ENCODE measurements around the gene RAX2.
"Not testable (repeated sequence)": the region's sequence is repeated elsewhere in the genome, so short reads cannot be mapped to it uniquely, and the experiment has no call there.

RAX2 gene

DNA sequence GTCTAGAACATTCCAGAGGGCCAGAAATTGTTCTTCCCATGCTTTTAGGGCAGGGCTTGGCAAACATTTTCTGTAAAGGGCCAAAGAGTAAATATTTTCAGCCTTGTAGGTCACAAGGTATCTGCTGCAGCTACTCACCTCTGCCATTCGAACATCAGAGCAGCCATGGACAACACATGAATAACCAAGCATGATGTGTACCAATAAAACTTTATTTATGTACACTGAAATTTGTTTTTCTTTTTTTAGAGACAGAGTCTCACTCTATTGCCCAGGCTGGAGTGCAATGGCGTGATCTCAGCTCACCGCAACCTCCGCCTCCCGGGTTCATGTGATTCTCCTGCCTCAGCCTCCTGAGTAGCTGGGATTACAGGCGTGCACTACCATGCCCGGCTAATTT lies 14.3 kb downstream of the RAX2 start:
- DNase-seq, result not testable (repeated sequence)

DNA sequence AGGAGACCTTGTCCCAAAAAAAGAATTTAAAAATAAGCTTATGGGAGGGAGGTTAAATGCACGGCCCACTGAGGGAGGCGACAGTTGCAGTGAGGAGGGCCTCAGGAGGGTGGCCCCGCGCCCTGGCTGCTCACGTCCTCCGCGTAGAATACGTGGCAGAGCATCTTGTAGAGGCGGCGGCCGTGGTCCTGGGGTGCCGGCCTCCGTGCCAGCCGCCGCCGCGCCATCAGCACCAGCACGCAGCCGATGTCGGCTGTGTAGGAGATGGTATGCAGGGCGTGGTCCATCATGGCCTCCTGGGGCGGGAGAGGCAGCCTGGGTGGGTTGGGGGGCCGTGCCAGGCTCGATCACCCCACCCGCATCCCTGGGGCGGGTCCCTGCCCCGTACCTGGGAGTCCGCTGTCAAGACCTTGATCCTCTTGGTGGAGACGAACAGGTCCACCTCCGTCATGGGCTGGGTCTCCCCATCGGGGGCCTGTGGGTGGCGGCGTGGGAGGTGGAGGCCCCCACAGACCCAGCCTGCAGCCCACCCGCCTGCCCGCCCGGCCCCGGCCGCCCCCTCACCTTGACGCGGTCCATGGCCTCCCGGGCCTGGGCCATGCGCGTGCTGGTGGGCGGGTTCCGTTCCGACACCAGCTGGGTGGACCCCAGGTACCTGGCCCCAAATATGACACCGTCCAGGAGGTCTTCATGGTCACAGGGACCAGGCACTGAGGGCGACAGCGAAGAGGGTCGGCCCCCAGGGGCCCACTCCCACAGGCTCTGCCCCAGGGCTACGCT lies 18.2 kb downstream of the RAX2 start:
- DNase-seq, result no peak

DNA sequence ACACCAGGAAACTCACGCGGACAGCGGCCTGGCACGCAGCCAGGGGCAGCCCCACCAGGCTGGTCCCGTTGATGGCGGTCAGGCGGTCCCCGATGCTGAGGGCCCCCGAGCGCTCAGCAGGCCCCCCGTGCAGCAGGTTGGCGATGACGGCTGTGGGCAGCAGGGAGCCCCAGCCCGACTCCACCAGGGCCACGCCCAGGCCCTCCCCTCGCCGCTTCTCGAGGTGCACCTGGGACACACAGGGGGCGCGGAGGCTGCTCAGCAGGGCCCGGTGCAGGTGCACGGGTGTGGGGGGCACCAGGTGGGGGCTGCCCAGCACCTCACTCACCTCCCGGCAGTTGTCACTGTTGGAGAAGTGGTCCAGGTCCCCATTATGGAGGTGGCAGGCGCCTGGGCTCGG lies 19.5 kb downstream of the RAX2 start:
- no peak for DNase-seq

DNA sequence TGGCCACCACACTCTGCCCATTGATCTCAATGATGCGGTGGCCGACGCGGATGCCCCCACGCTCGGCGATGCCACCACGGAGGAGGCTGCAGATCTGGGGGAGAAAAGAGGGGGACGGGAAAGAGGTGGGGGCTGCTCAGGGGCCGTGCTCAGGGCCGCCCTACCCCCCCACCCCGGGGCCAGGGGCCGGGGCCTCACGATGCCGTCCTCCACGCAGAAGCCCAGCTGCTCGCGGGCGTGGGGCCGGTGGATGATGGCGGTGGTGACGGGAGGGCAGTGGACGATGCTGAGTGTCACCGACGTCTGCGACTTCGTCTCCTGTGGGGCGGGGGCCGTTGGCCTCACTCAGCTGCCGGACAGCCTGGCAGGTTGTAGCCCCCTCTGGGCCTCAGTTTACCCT lies 20.8 kb downstream of the RAX2 start:
- DNase-seq, result no peak

GRCh38 chr19:3750211-3750610 lies 21.8 kb downstream of the RAX2 start:
- no peak for DNase-seq

DNA sequence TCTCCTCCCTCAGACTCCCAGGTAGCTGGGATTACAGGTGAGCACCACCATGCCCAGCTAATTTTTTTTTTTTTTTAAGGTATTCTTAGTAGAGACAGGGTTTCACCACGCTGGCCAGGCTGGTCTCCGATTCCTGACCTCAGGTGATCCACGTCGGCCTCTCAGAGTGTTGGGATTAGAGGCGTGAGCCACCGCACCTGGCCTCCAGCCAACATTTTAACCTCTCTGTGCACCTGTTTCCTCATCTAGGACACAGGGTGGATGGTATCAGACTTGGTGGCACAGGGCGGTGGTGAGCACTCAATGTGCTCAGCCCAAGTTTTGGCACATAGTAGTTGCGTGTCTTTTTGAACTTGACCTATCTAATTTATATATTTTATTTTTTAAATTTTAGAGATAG lies 23.1 kb downstream of the RAX2 start:
- DNase-seq, result no peak

DNA sequence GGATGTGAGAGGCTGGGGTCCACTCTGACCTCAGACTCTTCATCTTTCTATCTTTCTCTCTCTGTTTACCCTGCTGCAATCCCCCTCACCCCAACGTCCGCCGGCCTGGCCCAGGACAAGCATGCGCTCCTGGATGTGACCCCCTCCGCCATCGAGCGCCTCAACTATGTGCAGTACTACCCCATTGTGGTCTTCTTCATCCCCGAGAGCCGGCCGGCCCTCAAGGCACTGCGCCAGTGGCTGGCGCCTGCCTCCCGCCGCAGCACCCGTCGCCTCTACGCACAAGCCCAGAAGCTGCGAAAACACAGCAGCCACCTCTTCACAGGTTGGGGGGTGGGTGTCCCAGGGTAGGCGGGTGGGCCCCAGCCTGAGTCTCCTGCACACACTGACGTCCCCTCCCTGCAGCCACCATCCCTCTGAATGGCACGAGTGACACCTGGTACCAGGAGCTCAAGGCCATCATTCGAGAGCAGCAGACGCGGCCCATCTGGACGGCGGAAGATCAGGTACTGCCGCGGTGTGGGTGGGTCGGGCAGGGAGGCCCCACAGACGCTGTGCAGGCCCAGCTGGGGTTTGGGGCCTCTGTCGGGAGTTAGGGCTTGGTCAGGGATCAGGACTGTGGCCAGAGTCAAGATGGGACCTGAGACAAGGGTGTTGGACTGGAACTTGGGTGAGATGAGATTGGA lies 25.5 kb downstream of the RAX2 start:
- DNase-seq, result no peak

DNA sequence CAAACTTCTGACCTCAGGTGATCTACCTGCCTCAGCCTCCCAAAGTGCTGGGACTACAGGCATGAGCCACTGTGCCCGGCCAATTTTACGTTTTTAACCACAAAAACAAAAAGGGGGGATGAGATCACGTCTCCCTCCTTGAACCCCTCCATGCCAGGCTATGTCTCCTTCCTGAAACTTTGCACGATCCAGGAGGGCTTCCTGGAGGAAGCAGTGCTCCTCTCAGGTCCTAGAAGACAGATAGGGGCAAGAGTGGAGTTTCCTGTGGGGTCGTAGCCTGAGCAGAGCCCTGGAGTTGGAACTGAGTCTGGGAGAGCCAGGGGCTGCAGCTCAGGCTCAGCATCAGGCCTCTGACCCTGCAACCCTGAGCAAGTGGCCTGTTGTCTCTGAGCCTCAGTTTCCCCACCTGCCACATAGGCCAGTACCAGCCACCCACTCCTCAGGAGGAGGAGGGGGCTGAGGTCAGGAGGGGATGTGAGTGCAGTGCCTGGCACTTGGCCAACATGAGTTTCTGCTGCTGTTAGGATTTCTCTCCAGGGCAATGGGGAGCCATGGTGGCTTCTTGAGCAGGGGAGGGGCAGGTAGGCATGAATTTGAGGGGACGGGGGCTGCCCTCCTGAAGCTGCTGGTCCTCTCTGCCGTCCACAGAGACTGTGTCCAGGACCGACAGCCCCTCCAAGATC lies 26.5 kb downstream of the RAX2 start:
- DNase-seq, result no peak

GRCh38 chr19:3743486-3743885 lies 28.5 kb downstream of the RAX2 start:
- DNase-seq, result no peak

DNA sequence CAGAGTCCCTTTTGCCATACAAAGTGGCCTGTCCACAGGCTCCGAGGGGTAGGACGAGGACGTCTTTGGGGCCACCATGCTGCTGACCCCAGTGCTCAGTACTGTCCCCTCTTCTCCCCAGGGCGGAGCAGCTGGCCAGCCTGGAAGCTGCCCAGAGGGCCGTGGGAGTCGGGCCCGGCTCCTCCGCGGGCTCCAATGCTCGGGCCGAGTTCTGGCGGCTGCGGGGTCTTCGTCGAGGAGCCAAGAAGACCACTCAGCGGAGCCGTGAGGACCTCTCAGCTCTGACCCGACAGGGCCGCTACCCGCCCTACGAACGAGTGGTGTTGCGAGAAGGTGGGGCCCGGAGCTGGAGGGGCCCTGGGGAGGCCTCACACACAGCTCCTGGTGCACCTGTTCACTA lies 31.6 kb downstream of the RAX2 start:
- DNase-seq, result no peak

- DNase-seq, result no peak
Observed at GRCh38 chr19:3738477-3739220, 33.4 kb downstream of the RAX2 start.

DNA sequence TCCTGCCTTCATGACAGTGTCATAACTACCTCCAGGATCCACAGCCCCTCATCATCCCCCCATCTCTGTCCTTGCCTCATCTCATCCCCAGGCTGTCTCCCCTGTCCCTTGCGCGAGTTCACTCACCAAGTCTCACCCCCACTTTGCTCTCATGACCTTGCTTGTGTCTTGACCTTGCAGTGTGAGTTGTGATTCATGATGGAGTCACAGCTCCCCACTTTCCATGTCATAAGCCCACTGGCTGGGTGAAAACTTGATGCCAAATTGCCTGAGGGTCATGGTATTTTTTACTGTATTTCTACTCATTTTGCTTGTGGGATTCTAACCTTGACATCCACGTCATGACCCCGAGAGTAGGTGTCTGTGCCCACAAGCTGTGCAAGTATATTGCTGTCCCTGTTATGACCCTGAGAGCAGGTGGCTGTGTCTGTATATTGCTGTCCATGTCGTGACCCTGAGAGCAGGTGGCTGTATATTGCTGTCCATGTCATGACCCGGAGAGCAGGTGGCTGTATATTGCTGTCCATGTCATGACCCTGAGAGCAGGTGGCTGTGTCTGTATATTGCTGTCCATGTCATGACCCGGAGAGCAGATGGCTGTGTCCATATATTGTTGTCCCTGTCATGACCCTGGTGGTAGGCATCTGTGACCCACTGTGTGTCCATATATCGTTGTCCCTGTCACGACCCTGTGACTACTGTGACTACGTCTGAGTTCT lies 34.4 kb downstream of the RAX2 start:
- DNase-seq, result no peak

DNA sequence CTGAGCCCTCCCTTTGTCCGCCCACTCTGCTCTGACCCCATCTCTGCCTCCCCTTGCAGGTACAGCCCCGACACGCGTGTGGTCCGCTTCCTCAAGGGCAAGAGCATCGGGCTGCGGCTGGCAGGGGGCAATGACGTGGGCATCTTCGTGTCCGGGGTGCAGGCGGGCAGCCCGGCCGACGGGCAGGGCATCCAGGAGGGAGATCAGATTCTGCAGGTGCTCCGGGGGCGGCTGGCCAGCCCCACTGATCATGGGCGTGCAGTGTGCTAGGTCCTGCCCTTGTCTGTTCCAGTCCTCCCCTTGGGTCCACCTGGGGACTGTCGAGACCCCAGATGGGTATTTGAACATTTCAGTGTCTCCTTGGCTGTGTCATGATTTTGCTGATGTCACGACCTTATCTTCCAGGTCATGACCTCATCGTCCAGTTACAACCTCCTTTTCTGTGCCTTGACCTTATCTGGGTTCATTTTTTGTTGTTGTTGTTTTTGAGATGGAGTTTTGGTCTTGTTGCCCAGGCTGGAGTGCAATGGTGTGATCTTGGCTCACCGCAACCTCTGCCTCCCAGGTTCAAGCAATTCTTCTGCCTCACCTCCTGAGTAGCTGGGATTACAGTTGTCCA lies 35.8 kb downstream of the RAX2 start:
- DNase-seq, result no peak

DNA sequence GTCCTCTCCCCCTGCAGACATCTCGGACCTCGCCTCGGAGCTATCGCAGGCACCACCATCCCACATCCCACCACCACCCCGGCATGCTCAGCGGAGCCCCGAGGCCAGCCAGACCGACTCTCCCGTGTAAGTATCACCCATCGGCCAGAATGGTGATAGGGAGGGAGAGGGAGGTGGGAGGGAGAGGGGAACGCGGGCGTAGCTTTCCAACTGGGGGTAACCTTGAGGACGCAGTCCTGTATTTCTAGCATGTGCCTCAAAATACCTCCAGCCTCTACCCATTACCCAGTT lies 37.8 kb downstream of the RAX2 start:
- no peak for DNase-seq

DNA sequence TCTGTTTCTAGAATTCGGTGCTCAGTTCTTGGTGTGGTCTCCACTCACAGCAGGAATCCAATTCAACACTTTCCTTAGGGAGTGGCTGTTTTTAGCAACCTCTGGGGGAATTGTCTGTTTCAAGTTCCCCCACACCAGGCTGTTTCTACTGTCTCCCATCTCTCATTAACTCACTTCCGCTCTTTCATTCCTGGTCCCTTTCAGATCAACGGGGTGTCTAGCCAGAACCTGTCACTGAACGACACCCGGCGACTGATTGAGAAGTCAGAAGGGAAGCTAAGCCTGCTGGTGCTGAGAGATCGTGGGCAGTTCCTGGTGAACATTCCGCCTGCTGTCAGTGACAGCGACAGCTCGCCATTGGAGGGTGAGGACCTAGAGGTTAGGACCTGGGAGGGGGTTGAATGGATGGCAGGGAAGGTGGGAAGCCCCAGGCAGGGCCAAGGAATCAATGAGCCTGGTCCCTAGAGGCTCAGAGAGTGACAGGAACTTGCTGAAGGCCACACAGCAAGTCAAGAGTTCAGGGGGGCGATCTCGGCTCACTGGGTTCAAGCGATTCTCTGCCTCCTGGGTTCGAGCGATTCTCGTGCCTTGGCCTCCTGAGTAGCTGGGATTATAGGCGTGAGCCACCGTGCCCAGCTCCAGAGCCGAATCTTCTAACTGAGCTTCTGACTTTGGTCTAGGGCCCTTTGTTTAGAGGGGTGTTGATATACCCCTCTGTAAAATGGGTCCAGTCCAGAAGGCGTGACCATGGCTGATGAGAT lies 38.3 kb downstream of the RAX2 start:
- no peak for DNase-seq

GRCh38 chr19:3732108-3732507 lies 39.9 kb downstream of the RAX2 start:
- no peak for DNase-seq

GRCh38 chr19:3730457-3730958 lies 41.5 kb downstream of the RAX2 start:
- DNase-seq, result no peak

- peak; percentile 14 for DNase-seq
Observed at GRCh38 chr19:3725640-3726310, 46.3 kb downstream of the RAX2 start.

DNA sequence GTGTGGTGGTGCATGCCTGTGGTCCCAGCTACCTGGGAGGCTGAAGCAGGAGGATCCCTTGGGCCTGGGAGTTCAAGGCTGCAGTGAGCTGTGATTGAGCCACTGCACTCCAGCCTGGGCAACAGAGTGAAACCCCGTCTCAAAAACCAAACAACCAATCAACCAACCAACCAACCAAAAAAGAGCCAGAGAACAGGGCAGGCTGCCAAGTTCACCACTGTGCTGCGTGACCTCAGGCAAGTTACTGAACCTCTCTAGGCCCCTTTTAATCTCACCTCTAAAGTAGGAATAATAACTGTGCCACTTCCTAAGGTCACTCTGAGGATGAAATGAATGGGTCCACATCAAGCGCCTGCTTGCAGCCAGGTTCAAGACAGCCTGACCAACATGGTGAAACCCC lies 46.9 kb downstream of the RAX2 start:
- DNase-seq, result no peak

DNA sequence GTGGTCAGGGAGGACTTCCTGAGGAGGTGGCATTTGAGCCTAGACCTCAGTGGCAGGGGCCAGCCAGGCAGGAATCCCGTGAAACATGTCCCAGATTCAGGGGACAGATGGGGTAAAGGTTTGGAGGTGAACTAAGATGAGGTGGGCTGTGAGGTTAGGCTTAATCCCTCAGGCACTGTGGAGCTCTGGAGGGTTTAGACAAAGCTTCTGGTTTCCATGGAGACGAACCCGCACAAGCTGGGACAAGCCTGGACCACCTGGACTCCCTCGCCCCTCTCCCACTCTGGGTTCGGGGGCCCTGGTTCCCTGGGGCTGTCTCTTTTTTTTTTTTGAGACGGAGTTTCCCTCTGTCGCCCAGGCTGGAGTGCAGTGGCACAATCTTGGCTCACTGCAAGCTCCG lies 48.1 kb downstream of the RAX2 start:
- DNase-seq, result no peak

DNA sequence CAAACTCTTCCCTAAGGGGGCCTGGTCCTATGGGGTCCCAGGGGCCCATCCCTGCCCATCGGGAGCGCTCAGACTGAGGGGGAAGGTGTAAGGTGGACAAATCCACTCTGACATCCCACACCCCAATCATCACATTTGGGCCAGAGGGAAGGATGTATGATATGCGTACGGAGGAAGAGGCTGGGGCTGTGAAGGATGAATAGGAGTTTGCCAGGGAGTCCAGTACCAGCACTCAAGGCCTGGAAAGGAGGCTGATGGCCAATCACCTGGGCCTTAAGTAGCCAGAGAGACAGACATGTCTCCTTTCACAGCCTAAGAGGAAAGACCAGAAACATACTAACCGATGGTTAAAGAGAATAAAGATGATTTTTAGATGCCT lies 48.9 kb downstream of the RAX2 start:
- DNase-seq, result no peak
